Right forelimb (tissue), 1 donor: ENCODE data around the gene SDK1.

Source experiments
- DNase-seq: peaks from one replicate; pipeline ENCODE4 v3.0.0-alpha.2; 2018

Gene SDK1

DNA sequence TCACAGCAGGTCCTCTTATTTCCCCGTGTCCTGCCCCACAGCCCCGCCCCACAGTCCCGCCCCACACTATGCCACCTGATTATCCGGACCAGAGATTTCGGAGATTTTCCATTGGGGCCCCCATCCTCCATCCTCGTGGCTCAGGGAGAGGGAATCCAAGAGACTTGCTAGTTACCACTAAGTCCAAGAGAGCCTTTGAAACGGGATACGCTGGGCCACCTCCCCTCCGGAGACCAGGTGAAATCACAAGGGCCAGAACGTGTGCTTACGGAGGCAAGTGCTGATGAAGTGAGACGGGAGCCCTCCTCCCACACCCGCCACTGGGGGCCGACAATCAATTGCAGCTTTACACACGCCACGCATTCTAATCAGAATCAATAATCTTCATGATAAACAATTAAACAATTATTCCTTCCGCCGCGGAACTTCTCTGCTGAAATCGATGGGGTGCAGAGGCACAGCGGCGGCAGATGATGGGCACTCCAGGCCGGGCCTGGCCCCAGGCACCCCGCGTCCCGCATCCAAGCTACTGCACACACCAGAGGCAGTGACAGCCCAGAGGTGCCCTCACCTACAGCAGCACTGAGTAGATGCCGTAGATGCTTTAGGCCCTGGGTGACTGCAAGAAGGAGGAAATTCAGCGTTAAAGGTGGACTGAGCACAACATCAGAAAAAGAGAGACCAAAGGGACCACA, 847.0 kb downstream of the SDK1 start:
- no peak for DNase-seq

DNA sequence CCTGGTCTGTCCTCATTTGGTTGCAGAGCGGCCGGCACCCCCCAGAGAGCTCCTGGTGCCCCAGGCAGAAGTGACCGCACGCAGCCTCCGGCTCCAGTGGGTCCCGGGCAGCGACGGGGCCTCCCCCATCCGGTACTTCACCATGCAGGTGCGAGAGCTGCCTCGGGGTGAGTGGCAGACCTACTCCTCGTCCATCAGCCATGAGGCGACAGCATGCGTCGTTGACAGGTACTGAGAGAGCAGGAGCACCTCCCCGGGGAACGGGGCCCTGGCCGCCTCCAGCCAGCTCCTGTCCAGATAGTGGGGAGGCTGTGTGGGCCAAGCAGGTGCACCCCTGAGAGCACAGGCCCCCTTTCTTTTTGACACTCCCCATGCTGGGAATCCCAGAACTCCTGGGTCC, 848.2 kb downstream of the SDK1 start:
- no peak for DNase-seq

DNA sequence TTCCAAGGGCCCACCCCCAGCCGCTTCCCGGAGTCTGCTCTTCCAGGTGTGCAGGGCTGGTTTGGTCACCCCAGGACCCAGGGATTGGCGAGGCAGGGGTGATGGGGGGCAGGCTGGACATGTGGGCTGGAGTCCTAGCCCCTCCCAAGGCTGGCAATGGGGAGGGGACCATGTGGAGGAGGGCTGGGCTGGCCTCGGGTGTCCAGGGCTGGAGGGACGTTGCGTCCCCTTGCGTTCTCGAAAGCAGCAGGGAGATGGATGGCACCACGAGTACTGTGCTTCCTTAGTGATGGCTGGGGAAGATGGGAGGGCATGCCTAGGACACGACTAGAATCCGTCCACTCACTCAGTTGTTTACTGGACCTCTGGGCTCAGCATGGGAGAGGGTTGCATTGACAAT, 848.6 kb downstream of the SDK1 start:
- no peak for DNase-seq

DNA sequence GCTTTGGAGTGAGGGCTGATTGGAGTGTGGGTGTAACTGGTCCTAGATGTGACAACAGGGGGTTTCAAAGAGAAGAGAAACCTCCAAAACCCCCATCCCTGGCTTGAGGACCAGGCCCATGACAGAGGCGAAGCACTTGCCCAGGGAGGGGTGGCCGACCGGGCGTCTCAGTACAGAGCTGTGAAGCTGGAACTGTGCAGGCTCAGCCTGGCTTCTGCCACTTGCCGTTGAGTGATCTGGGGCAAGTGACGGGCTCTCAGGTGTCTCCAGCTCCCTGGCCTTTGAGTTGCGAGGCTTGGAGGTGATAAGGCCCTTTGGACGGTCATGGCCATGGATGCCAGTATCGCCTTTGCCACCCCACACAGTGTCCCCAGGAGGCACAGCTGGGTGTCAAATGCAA, 849.7 kb downstream of the SDK1 start:
- no peak for DNase-seq

DNA sequence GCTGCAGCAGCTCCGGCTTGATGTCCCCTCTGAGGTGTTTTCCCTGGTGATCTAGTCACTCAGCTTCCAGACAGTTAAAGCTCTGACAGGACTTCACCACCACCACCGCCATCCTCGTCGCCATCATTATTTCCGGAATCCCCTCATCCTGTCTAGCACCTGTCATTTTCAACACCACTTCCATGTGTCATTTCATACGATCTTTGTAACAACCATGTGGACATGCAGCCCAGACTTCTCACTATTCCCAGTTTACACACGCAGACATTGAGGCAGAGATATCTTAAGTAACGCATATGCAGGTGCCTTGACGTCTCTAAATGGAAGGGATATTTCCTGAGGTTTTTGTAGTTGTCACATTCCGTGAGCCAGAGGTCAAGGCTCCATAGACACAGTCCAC, 850.5 kb downstream of the SDK1 start:
- DNase-seq = no peak

DNA sequence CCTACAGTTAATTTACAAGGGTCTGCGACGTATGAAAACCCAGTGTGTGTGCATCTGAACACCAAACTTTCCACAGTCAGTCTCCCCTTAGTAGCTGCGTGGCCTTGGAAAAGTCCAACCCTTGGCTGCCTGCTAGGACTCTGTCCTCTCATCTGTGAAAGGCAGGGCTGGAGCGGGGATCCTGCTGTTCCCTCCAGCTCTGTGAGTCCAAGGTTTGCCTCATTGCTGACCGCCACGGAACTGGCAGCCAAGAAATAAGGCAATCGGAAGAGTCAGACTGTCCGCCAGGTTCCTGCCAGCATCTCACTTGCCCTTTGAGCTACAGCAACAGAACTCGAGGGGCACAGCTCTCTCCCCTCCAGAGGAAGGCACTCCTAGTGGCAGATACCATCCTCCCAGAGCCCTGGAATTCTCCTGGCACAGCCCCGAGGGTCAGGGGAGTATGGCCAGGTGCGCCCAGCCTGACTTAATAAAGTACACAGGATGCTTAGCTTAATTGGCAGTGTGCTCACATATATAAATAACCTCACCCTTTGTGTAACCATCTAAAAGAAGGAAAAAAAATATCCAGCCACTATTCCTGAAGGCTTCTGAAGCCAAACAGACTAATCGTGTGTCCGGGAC, 851.0 kb downstream of the SDK1 start:
- no peak for DNase-seq

DNA sequence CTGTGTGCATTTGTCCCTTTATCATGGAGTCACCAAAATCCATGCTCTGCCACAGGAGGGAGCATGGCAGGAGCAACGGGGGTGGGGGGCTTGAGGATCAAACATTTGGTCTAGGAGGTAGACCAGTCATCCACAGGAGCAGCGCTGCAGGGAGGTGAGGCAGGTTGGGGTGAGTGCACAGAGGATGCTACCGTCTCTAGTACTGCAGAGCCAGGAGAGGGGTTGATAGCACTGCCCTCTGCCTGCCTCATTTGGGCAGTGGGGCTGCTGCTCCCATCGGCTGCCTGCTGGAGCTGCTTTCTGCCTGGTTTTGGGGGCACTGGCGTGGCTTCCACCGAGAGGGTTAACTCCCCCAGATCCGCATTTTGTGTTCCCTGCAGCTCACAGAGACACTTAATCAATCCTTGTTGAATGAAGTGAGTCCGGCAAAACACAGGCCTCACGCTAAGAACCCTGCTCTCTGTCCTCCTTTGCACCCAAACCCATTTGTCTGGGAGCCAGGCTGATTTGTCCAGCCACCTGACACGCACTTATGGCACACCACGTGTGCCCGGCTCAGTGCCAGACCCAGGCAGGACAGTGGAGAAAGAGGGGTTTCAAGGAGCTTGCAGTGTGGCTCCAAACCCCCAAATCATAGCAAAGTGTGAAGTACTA, 854.0 kb downstream of the SDK1 start:
- DNase-seq = no peak

DNA sequence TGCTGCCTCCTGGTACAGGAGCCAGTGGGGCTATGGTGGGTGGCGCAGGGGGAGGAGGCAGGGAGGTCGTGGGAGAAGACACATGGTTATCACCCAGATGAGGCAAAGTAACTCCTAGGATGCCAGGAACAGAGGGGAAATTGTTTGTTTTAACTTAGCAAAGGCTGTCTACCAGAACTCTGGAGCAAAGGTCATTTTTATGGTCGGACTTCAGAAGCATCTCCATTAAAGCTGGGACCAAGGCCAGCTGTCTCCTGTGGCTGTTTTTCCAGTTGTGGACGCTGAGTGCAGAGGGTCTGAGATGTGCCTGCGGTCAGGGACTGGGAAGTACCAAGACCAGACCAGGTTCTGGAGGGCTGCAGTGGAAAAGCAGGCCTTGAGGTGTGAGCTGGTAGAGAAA, 855.1 kb downstream of the SDK1 start:
- no peak for DNase-seq

DNA sequence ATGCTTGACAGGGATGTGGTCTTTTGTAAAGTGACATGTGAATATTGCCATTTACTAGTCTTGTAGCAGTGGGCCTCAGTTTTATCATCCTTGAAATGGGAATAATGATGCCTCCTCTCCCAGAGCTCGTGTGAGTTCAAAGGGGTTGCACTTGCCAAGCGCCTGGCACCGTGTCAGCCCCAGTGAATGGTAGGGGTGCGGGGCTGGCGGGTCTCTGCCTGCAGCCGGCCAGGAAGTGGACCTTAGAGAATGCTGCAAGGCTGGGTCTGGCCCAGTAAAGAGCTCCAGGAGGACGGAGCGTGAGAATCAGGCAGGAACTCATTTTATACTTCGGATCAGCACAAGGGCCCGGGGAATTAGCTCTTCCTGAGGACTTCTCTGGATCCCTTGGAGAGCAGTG, 856.6 kb downstream of the SDK1 start:
- no peak for DNase-seq

DNA sequence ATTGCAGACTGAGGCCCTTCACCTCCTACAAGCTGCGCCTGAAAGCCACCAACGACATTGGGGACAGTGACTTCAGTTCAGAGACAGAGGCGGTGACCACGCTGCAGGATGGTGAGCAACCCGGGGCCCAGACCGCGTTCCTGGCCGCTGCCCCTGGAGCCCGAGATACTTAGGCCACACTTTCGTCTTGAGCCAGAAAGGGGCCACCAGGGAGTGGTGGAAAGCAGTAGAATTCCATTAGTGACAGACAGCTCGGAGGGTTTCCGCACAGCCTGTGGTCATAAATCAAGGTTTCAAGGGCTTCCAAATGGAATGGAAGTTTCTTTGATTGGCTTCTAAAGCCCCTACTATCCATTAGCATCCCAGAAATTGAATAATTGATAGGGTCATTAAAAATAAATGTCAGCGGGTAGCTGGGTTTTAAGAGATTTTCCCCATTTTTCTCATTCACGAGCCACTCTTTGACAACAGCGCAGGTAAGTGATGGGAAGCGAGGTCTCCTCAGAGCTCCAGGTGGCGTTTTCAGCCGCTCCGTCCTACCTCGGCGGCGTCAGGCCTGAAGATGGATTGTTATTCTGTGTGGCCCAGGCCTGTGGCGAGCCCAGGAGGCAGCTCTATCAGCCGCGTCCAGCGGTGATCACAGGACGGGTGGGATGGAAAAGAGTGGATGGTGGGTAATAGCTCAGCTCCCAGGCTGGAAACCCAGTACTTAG, 857.5 kb downstream of the SDK1 start:
- no peak for DNase-seq

DNA sequence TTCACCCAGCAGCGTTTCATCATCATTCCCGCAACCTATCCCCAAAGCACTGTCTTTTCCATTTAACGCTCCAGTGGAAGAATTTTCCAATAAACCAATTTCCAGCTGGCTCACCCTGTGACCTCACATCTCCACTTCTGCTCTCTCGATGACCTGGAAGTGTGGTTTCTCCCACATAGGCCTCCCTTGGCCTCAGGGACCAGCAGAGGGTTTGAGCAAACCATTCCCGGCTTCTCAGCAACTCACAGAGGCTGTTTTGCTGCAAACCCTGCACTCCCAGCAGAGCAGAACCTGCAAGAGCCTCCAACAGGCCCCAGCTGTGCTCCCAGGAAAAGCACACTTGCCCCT, 858.1 kb downstream of the SDK1 start:
- no peak for DNase-seq

DNA sequence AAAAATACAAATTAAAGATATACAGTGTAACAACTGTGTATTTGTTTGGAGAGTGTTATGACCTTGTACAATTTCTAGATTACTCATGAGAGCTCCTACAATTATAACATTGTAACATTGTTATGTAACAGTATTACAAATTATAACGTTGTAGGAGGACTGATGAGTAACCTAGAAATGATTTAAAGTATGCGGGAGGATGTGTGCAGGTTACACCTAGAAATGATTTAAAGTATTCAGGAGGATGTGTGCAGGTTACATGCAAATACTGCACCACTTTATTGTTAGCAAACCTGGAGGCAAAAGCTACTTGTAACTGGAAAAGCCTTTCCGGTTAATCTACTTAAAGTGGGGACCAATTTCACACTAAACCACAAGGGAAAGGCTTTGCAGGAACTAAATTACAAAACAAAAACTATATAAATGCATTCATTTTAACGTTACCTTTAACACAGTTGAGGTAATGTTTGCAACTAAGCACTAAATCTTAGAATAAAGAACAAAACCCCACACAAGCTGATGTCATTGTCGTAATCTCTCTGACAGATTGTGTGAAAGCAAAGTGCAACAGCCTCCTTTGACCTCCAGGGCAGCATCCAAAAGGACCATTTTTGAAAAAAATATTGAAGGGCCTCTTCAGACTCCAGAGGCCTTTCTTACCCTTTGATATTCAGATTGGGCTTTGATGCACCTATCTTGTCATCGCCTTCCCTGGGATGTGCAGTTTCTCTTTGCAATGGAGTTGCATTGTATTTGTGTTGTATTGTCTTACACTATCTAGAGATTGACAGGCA, 858.9 kb downstream of the SDK1 start:
- no peak for DNase-seq

DNA sequence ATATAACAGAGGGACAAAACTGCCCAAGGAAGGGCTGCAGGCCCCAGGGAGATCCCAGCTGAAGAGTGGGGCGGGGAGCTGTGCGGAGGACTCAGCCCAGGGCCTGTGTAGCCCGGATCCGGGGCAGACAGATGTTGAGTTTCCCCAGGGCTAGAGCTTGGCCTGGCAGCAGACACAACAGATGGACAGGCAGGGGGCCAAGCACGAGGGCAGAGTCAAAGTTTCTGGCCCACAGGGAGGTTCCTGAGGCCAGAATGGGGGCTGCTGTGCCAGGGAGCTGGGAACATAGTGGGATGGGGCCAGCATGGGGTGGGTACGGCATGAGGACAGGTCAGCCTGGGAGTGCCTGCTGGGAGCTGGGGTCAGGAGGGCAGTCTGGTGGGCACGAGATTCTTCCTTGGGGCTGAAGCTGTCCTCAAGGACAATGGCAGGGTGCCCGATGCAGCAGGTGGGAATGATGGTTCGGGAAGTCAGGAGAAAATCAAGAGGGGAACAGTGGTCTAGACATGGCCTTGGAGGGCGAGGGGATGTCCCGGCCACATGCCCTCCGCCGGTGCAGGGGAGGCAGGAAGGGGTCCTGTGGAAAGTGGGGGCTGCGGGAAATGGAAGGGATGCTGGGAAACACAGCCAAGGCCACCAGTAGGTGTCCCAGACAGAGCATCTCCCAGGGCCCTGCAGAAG, 862.0 kb downstream of the SDK1 start:
- DNase-seq = peak; percentile 65

DNA sequence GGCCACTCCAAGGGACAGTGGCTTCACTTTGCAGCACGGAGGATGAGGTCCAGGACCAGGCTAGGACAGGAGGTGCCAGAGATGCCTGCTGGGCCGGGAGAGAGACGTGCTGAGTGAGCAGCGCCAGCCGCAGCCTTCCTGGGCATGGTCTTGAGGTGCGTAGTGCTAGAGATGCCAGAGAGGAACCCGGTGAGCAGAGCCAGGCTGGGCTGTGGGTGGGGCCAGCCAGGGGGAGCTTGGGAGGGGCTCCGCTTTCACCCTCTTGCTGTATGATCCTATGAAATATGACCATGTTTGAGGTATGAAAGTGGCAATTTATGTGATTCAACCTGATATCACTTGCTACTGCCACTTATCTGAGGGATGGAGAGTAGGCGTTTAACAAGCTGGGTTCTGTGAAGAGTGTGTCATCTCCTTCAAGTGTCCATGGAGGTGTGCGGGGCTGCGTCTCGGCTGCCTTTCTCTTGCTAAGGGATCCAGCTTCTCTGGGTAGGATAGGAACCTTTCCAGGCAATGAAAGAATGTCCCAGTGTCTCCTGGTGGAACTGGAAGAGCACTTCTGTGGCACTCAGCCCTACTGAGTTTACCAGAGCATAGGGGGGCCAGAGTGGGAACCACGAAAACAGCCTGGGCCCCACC, 862.6 kb downstream of the SDK1 start:
- no peak for DNase-seq

DNA sequence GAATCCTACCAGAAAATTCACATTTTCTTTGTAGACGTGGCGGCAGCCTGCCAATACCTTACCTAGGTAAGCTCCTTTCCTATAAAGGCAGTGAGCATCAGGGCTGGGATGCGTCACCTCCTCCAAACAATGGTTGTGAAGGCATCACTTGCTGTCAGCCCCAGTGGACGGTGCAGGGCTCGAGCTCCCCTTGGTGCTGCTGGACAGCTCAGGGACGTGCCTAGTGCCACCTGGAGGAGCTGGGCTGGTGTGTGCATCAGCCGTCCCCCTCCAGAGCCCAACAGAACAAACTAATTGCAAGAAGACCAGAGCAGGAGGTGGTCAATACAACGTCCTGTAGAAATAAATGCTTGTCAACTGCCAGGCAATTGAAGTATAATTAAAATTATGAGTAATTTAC, 863.5 kb downstream of the SDK1 start:
- DNase-seq = no peak

DNA sequence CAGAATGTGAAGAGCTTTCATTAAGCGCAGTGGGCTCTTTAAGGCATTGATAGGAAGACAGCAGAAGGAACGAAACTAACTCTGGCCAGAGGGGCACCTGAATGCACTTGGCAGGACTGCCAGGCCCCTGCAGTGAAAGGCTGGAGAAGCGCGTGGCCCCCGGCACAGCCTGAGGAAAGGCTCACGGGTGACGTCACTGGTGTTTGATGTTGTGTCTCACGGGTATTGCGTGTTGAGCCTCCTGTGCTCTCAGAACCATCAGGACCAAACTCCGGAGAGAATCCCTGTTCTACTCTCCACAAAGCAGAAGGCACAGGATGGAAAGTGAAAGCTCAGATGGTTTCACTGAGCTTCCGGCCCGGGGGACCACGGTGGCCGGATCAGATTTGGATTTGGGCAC, 865.3 kb downstream of the SDK1 start:
- no peak for DNase-seq

DNA sequence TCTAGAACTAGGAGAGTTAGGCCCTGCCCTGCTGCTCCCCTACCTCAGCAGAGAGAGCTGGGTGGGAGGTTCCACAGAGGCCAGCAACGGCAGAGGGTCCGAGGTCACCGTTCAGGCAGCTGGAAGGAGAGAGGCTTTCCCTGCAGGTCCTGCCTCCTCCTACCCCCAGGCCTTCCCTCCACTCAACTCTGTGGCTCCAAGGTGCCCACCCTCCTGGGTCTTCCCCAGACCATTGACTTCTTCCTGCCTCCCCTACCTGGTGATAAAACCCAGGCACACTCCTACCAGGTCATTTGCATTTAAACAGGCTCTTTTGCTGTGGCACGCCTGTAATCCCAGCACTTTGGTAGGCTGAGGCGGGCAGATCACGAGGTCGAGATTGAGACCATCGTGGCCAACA, 865.8 kb downstream of the SDK1 start:
- DNase-seq = no peak

DNA sequence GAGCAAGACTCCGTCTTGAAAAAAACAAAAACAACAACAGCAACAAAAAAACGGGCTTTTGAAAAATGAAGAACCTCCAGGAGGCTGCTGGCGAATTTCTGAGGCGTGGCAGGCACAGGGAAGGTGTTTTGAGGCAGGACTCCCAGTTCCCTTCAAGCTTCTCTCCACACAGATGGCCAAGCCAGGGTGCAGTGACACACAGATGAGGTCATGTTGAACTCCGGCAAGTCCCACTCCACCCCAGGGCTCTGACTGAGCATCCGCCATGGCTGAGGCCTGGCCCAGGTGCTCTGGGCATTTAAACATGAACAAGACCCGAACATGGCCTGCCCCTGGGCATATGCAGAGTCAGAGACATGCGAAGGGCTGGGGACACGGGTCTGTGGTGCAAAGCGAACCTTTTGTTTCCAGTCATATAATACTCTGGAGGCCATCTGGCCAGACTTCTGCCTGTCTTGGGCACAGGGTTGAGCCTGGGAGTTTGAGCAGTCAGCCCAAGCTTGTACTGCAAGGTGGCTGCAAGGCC, 866.4 kb downstream of the SDK1 start:
- no peak for DNase-seq

DNA sequence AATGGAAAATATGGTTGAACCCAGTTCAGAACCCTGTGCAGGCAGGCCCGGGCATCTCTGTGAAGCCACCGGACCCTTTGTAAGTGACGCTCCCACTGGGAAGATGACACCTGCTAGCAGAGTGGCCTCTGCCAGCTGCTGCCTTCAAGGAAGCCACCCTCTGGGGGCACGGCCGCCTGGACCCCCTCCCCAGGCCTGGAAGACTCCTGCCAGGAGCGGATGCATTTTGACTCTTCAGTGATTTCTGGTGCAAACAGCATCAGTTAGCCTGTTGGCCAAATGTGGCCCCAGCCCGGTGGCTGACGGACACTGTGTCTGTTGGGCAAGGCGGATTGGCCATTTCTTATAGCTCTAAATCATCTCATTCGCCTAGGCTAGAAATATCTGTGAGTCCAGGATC, 867.0 kb downstream of the SDK1 start:
- no peak for DNase-seq

DNA sequence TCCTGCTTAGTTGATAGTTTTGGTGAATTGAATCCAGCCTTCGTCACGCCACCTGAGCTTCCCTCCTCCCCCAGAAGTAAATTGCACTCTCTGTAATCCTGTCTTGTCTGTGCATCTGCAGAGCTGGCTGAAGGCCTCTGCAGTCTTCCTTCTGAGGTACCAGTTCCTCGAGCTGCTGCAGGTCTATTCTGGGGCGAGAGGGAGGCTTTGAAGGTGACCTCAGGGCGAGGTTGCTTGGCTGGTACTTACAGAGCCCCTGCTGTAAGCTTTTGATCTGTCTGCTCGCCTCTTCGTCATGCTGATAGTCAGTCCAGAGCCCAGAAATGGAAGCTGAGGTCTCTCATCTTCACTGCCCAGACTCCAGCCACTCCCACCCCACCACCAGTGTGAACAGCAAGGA, 867.5 kb downstream of the SDK1 start:
- DNase-seq = no peak

DNA sequence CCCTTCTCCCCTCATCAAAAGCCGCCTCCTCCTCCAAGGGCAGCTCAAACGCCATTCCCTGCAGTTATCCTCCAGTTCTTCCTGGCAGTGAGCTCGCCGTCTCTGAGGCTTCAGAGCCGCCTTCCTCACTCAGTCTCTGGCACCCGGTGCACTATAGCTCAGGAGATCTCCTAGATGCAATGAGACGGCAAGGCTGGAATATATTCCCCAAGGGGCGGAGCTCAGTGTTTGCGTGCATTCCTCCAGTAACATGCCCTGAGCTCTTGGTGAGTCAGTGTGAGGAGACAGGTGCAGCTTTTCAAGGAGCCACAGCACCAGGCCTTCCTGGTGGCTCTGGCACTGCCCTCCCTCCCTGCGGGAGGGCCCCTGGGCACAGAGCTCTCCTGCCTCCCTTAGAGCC, 868.4 kb downstream of the SDK1 start:
- DNase-seq = no peak
